K562 (cell line): Measurements from ENCODE around the gene AUNIP. TPM values are rescaled to one million over a fixed set of nuclear protein-coding genes. Genes with fewer than 3 reads are reported as not detected.

Experiments
- CXXC5 ChIP-seq: fragments of 250-450 bp; sonication (Bioruptor Pico); IDR thresholded peaks from 2 replicates; pipeline ENCODE4 v1.8.0; 2022; ENCODE audit warnings: inconsistent platforms, mild to moderate bottlenecking, moderate library complexity
- E2F3 ChIP-seq: fragments of 250-450 bp; sonication (Bioruptor Pico); IDR thresholded peaks from 2 replicates; pipeline ENCODE4 v1.4.0; 2020; ENCODE audit warnings: mild to moderate bottlenecking
- FOS ChIP-seq: IDR thresholded peaks from 3 replicates; pipeline ENCODE4 v1.6.1; 2011; ENCODE audit not compliant: insufficient read length; ENCODE audit errors: extremely low read depth
- KHSRP ChIP-seq: fragments of 450-650 bp; IDR thresholded peaks from 2 replicates; pipeline ENCODE4 v1.6.1; 2017
- MYNN ChIP-seq, 2 experiments: sonication (generic); formaldehyde crosslinking in 1 of 2; IDR thresholded peaks; 2 replicates each; pipeline versions ENCODE4 v1.5.0 to v1.6.1; 2016 to 2020; ENCODE audit warnings: antibody characterized with exemption in 1 of 2, missing genetic modification reagents in 1 of 2
- POLR2A ChIP-seq: fragments of 450-650 bp; conservative IDR thresholded peaks from 2 replicates; pipeline ENCODE4 v1.6.1; 2016
- PRPF4 ChIP-seq: fragments of 200-400 bp; formaldehyde crosslinking; IDR thresholded peaks from one replicate; pipeline ENCODE4 v1.6.1; 2017; ENCODE audit warnings: low read length, low read depth, mild to moderate bottlenecking; ENCODE audit not compliant: insufficient read depth, poor library complexity, severe bottlenecking
- RB1 ChIP-seq: fragments of 450-650 bp; IDR thresholded peaks from 2 replicates; pipeline ENCODE4 v1.6.1; 2017; ENCODE audit warnings: low read depth, mild to moderate bottlenecking
- RUNX1 ChIP-seq: sonication (generic); IDR thresholded peaks from 2 replicates; pipeline ENCODE4 v1.6.1; 2016; ENCODE audit warnings: antibody characterized with exemption, low read depth
- SUPT5H ChIP-seq: fragments of 450-650 bp; IDR thresholded peaks from 2 replicates; pipeline ENCODE4 v1.6.1; 2016
- ZNF316 ChIP-seq: fragments of 450-650 bp; IDR thresholded peaks from 2 replicates; pipeline ENCODE4 v1.6.1; 2016
- ZNF444 ChIP-seq: fragments of 250-450 bp; sonication (Bioruptor Pico); IDR thresholded peaks from 2 replicates; pipeline ENCODE4 v1.4.0; 2020; ENCODE audit warnings: mild to moderate bottlenecking, moderate library complexity
- polyA plus RNA-seq, 8 experiments: library from polyadenylated mRNA; depleted of rRNA in 4 of 8; stranded (reverse) in 5 of 8; unstranded in 3 of 8; fragments of >200 nt; fragmentation: Nextera tagmentation in 2 of 8; fragmentation: Illumina TruSeq in 1 of 8; extraction: Ambion mirVana in 2 of 8; extraction: Trizol in 1 of 8; gene quantifications; 2 replicates each; pipeline versions ENCODE4 v1.2.1 to v1.2.3, GENCODE V29; 2011 to 2014; ENCODE audit warnings: inconsistent platforms in 1 of 8, missing spikeins in 1 of 8
- total RNA-seq, 7 experiments: library from RNA; depleted of rRNA in 6 of 7; stranded (reverse); fragments of >200 nt in 6 of 7; fragmentation: Illumina TruSeq in 2 of 7; extraction: Trizol in 2 of 7; gene quantifications; 2 replicates each; pipeline versions ENCODE4 v1.2.1 to v1.2.3, GENCODE V29; 2011 to 2021; ENCODE audit warnings: low replicate concordance in 1 of 7
- TF ChIP-seq, protein P1 (sequence below): conservative IDR thresholded peaks from 2 replicates; pipeline ENCODE4 v1.6.1; 2011; ENCODE audit warnings: low read depth, mild to moderate bottlenecking, low read length; ENCODE audit not compliant: control insufficient read depth
- TF ChIP-seq, protein P2 (sequence below): fragments of 250-450 bp; sonication (Bioruptor Pico); IDR thresholded peaks from 2 replicates; pipeline ENCODE4 v1.4.0; 2020; ENCODE audit warnings: mild to moderate bottlenecking
- TF ChIP-seq, protein P3 (sequence below): fragments of 200-600 bp; sonication (generic); IDR thresholded peaks from one replicate; pipeline ENCODE4 v1.6.1; 2012; ENCODE audit warnings: mild to moderate bottlenecking, low read depth, low read length, inconsistent platforms

Gene AUNIP
- total and polyA plus RNA-seq, 9 of the 15 experiments (the other 6 are each of a cell fraction or from before 2014, with no cell fraction given), result 12.1 to 53.8 (median 47.1) TPM

DNA sequence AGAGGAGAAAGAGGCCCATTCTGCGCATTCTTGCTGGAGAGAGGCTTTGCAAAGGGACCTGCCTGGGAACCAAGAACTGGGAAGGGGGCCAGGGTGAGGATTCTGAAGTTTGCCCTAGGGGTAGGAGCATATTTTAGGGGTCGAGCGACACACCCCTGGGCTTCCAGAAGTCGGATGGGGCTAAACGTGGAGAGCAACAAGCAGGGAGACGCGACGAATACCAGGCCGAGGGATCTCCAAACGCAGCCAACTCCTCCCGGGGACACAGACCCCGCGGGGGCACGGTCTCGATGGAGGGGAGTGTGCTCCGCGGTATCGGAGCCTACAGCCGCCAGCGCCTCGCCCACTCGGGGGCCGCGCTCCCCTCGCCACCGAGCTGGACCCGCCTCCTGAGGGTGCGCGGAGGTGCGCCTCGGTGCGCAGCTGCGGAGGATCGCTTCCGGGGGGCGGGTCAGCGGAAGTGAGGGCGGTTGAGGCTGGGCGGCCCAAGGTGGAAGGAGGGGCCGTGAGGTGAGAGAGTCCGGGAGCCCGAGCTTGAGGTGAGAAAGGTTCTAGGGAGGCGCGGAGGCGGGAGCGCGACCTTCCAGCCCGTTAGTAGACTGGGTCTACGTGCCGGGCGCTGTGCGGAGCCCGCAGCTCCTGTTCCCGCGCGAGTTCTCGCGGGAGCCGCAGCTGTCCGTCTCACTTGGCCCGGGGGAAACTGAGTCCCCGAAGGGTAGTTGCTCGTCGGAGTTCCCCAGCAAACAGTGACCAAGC, 39.6 kb downstream of the AUNIP start, which contains the start of gene MTFR1L (continued):
- TF ChIP-seq ZNF444 (CRISPR knock-in tag), result no peak
- peak; percentile 49; the same call in 1 of the 2 replicates for TF ChIP-seq MYNN (IDR thresholded peaks at IDR 0.05)
- TF ChIP-seq MYNN (CRISPR knock-in tag; IDR thresholded peaks at IDR 0.05), result no peak
- no peak for TF ChIP-seq FOS
- TF ChIP-seq RB1, result peak; percentile 46
- TF ChIP-seq KHSRP, result no peak
- TF ChIP-seq SUPT5H, result peak; percentile 89
- TF ChIP-seq CXXC5 (CRISPR knock-in tag), result peak; percentile 96
- TF ChIP-seq, protein P1, sequence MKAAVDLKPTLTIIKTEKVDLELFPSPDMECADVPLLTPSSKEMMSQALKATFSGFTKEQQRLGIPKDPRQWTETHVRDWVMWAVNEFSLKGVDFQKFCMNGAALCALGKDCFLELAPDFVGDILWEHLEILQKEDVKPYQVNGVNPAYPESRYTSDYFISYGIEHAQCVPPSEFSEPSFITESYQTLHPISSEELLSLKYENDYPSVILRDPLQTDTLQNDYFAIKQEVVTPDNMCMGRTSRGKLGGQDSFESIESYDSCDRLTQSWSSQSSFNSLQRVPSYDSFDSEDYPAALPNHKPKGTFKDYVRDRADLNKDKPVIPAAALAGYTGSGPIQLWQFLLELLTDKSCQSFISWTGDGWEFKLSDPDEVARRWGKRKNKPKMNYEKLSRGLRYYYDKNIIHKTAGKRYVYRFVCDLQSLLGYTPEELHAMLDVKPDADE, result peak; percentile 87
- TF ChIP-seq ZNF316, result no peak
- TF ChIP-seq E2F3 (CRISPR knock-in tag), result 0 out of 2 replicates have a peak, but pooled peaks have one; percentile 37
- peak; percentile 92 for TF ChIP-seq POLR2A
- no peak for TF ChIP-seq RUNX1
- TF ChIP-seq PRPF4, result no peak
- TF ChIP-seq, protein P2, sequence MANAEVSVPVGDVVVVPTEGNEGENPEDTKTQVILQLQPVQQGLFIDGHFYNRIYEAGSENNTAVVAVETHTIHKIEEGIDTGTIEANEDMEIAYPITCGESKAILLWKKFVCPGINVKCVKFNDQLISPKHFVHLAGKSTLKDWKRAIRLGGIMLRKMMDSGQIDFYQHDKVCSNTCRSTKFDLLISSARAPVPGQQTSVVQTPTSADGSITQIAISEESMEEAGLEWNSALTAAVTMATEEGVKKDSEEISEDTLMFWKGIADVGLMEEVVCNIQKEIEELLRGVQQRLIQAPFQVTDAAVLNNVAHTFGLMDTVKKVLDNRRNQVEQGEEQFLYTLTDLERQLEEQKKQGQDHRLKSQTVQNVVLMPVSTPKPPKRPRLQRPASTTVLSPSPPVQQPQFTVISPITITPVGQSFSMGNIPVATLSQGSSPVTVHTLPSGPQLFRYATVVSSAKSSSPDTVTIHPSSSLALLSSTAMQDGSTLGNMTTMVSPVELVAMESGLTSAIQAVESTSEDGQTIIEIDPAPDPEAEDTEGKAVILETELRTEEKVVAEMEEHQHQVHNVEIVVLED (CRISPR knock-in tag), result 0 out of 2 replicates have a peak, but pooled peaks have one; percentile 17
- TF ChIP-seq, protein P3, sequence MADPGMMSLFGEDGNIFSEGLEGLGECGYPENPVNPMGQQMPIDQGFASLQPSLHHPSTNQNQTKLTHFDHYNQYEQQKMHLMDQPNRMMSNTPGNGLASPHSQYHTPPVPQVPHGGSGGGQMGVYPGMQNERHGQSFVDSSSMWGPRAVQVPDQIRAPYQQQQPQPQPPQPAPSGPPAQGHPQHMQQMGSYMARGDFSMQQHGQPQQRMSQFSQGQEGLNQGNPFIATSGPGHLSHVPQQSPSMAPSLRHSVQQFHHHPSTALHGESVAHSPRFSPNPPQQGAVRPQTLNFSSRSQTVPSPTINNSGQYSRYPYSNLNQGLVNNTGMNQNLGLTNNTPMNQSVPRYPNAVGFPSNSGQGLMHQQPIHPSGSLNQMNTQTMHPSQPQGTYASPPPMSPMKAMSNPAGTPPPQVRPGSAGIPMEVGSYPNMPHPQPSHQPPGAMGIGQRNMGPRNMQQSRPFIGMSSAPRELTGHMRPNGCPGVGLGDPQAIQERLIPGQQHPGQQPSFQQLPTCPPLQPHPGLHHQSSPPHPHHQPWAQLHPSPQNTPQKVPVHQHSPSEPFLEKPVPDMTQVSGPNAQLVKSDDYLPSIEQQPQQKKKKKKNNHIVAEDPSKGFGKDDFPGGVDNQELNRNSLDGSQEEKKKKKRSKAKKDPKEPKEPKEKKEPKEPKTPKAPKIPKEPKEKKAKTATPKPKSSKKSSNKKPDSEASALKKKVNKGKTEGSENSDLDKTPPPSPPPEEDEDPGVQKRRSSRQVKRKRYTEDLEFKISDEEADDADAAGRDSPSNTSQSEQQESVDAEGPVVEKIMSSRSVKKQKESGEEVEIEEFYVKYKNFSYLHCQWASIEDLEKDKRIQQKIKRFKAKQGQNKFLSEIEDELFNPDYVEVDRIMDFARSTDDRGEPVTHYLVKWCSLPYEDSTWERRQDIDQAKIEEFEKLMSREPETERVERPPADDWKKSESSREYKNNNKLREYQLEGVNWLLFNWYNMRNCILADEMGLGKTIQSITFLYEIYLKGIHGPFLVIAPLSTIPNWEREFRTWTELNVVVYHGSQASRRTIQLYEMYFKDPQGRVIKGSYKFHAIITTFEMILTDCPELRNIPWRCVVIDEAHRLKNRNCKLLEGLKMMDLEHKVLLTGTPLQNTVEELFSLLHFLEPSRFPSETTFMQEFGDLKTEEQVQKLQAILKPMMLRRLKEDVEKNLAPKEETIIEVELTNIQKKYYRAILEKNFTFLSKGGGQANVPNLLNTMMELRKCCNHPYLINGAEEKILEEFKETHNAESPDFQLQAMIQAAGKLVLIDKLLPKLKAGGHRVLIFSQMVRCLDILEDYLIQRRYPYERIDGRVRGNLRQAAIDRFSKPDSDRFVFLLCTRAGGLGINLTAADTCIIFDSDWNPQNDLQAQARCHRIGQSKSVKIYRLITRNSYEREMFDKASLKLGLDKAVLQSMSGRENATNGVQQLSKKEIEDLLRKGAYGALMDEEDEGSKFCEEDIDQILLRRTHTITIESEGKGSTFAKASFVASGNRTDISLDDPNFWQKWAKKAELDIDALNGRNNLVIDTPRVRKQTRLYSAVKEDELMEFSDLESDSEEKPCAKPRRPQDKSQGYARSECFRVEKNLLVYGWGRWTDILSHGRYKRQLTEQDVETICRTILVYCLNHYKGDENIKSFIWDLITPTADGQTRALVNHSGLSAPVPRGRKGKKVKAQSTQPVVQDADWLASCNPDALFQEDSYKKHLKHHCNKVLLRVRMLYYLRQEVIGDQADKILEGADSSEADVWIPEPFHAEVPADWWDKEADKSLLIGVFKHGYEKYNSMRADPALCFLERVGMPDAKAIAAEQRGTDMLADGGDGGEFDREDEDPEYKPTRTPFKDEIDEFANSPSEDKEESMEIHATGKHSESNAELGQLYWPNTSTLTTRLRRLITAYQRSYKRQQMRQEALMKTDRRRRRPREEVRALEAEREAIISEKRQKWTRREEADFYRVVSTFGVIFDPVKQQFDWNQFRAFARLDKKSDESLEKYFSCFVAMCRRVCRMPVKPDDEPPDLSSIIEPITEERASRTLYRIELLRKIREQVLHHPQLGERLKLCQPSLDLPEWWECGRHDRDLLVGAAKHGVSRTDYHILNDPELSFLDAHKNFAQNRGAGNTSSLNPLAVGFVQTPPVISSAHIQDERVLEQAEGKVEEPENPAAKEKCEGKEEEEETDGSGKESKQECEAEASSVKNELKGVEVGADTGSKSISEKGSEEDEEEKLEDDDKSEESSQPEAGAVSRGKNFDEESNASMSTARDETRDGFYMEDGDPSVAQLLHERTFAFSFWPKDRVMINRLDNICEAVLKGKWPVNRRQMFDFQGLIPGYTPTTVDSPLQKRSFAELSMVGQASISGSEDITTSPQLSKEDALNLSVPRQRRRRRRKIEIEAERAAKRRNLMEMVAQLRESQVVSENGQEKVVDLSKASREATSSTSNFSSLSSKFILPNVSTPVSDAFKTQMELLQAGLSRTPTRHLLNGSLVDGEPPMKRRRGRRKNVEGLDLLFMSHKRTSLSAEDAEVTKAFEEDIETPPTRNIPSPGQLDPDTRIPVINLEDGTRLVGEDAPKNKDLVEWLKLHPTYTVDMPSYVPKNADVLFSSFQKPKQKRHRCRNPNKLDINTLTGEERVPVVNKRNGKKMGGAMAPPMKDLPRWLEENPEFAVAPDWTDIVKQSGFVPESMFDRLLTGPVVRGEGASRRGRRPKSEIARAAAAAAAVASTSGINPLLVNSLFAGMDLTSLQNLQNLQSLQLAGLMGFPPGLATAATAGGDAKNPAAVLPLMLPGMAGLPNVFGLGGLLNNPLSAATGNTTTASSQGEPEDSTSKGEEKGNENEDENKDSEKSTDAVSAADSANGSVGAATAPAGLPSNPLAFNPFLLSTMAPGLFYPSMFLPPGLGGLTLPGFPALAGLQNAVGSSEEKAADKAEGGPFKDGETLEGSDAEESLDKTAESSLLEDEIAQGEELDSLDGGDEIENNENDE, result no peak
